CD8-positive, alpha-beta memory T cell (primary cell): ENCODE results near the gene SLBP. TPM values are rescaled to one million over a fixed set of nuclear protein-coding genes. Genes with fewer than 3 reads are reported as not detected.

ENCODE experiments used
- CTCF ChIA-PET: fragments of 350-600 bp; sonication (Branson Sonifier 250); formaldehyde crosslinking; loops from one replicate; lab custom pipeline; 2021; ENCODE audit warnings: antibody characterized with exemption; lab: Charles Lee
- POLR2A ChIA-PET: fragments of 350-600 bp; sonication (Branson Sonifier 250); formaldehyde crosslinking; loops from one replicate; lab custom pipeline; 2021; ENCODE audit warnings: antibody characterized with exemption; lab: Charles Lee
- DNase-seq, 5 donors: peaks; one replicate each; pipeline versions ENCODE4 v3.0.0 to v3.0.0-alpha.2; 2020 to 2022; ENCODE audit warnings: mixed read lengths in 1 of 5
- H3K27ac ChIP-seq: one replicate; pipeline ENCODE4 v1.7.0; 2013; ENCODE audit warnings: low read depth, mild to moderate bottlenecking, low read length, moderate library complexity
- H3K27me3 ChIP-seq: 2 replicates; pipeline ENCODE4 v1.7.0; 2013; ENCODE audit warnings: low read length, mild to moderate bottlenecking; ENCODE audit not compliant: insufficient read depth, poor library complexity, severe bottlenecking
- H3K36me3 ChIP-seq: 2 replicates; pipeline ENCODE4 v1.7.0; 2013; ENCODE audit warnings: mild to moderate bottlenecking, low read length, moderate library complexity; ENCODE audit not compliant: insufficient read depth
- H3K4me1 ChIP-seq: 2 replicates; pipeline ENCODE4 v1.7.0; 2013; ENCODE audit warnings: mild to moderate bottlenecking, low read length, moderate library complexity; ENCODE audit not compliant: insufficient read depth
- H3K4me3 ChIP-seq: 2 replicates; pipeline ENCODE4 v1.7.0; 2013; ENCODE audit warnings: mild to moderate bottlenecking, low read length
- H3K9me3 ChIP-seq: 2 replicates; pipeline ENCODE4 v1.7.0; 2013; ENCODE audit warnings: mild to moderate bottlenecking, low read length
- H3K27ac Mint-ChIP-seq, 8 donors: one replicate each; pipeline ENCODE4 v1.8.0; 2020 to 2021; ENCODE audit warnings: mixed read lengths in 8 of 8, mild to moderate bottlenecking in 6 of 8, inconsistent platforms in 3 of 8, moderate library complexity in 3 of 8
- H3K27me3 Mint-ChIP-seq, 2 donors: one replicate each; pipeline ENCODE4 v1.8.0; 2020 to 2021; ENCODE audit warnings: mixed read lengths in 2 of 2, mild to moderate bottlenecking in 1 of 2, moderate library complexity in 1 of 2
- H3K36me3 Mint-ChIP-seq, 3 donors: one replicate each; pipeline ENCODE4 v1.8.0; 2020 to 2021; ENCODE audit warnings: mixed read lengths in 3 of 3, inconsistent platforms in 1 of 3, mild to moderate bottlenecking in 1 of 3
- H3K4me1 Mint-ChIP-seq, 3 donors: one replicate each; pipeline ENCODE4 v1.8.0; 2020 to 2021; ENCODE audit warnings: mixed read lengths in 3 of 3, inconsistent platforms in 1 of 3, mild to moderate bottlenecking in 1 of 3
- H3K4me3 Mint-ChIP-seq, 7 donors: one replicate each; pipeline ENCODE4 v1.8.0; 2020 to 2021; ENCODE audit warnings: mixed read lengths in 7 of 7, mild to moderate bottlenecking in 6 of 7, moderate library complexity in 4 of 7, inconsistent platforms in 2 of 7
- H3K9me3 Mint-ChIP-seq, 5 donors: one replicate each; pipeline ENCODE4 v1.8.0; 2020 to 2022; ENCODE audit warnings: mixed read lengths in 5 of 5, mild to moderate bottlenecking in 3 of 5, moderate library complexity in 2 of 5, inconsistent platforms in 1 of 5
- polyA plus RNA-seq: library from polyadenylated mRNA; unstranded; fragments of 300-500 nt; fragmentation: Illumina TruSeq; gene quantifications from one replicate; pipeline ENCODE4 v1.2.3, GENCODE V29; 2021
- total RNA-seq, 2 experiments: library from RNA; stranded (reverse); gene quantifications; one replicate each; pipeline ENCODE4 v1.2.3, GENCODE V29; 2021

The SLBP gene
- total RNA-seq (100 to 1,000 TPM; 163 to 164 TPM), polyA plus RNA-seq (71.6 TPM)

GRCh38 chr4:1712216-1713002 lies at the start of gene SLBP:
TSS of gene SLBP (minus strand) at chr4:1712319. CDS start at chr4:1712188, 131 bp downstream.
- ChIA-PET POLR2A (interaction anchor here (0.6 to 3.7 kb wide), 11 partner anchors 10 to 1038 kb away, joined by 3 to 73 read pairs (median 6); partner anchors contain the start of genes ATP5ME, MYL5, NSD2 and RNF4), CTCF (interaction anchor here (0.6 to 8.1 kb wide), 6 partner anchors 10 to 444 kb away, joined by 3 to 92 read pairs (median 6); partner anchors contain the start of genes TACC3 and TMEM129)
- Histone ChIP-seq H3K36me3 (peaks cover 8% of the 10 kb centered on the region), H3K27me3 (no peaks in the 10 kb centered on the region), H3K27ac (peak within 1 kb of the TSS; percentile 90), H3K4me1 (peaks cover 51% of the 10 kb centered on the region), H3K9me3 (no peaks in the 10 kb centered on the region), H3K4me3 (peak within 1 kb of the TSS; percentile 97)
- Mint-ChIP-seq H3K4me3 (peak within 1 kb of the TSS; percentile 95 to 99 (median 96)), H3K9me3 (no peaks in the 10 kb centered on the region), H3K27ac (peak within 1 kb of the TSS; percentile 94 to 100 (median 98)), H3K4me1 (peaks cover 56 to 73% (median 65%) of the 10 kb centered on the region in 3 donors), H3K27me3 (peaks cover 0 to 2% of the 10 kb centered on the region in 2 donors), H3K36me3 (peaks cover 0 to 52% (median 2%) of the 10 kb centered on the region in 3 donors)
- DNase-seq, result peak; percentile 98 to 99 (median 98)

- no peaks in the 10 kb centered on the region for H3K9me3 Mint-ChIP-seq
- no peaks in the 10 kb centered on the region for H3K9me3 ChIP-seq
- no peaks in the 10 kb centered on the region for H3K36me3 ChIP-seq
- ChIA-PET CTCF (interaction anchor here (2.2 kb wide), 1 partner anchor 138 kb away, joined by 11 read pairs; no protein-coding TSS in a partner anchor), POLR2A (no interaction called here)
- no peaks in the 10 kb centered on the region for H3K4me1 ChIP-seq
- no peak overlapping the region for H3K27ac ChIP-seq
- peaks cover 0 to 4% (median 0%) of the 10 kb centered on the region in 3 donors for H3K4me1 Mint-ChIP-seq
- no peak overlapping the region for H3K27ac Mint-ChIP-seq
- peaks cover 4 to 11% of the 10 kb centered on the region in 2 donors for H3K27me3 Mint-ChIP-seq
- H3K4me3 Mint-ChIP-seq, result no peak overlapping the region
- H3K27me3 ChIP-seq, result no peaks in the 10 kb centered on the region
- no peaks in the 10 kb centered on the region for H3K36me3 Mint-ChIP-seq
- DNase-seq, result no peak
- no peak overlapping the region for H3K4me3 ChIP-seq
Measured at GRCh38 chr4:1761130-1761689, 49.1 kb upstream of the SLBP start.

GRCh38 chr4:1760521-1761071 lies 48.5 kb upstream of the SLBP start:
- DNase-seq, result no peak
- Histone ChIP-seq H3K27me3 (no peaks in the 10 kb centered on the region), H3K4me3 (no peak overlapping the region), H3K9me3 (no peaks in the 10 kb centered on the region), H3K27ac (no peak overlapping the region), H3K36me3 (no peaks in the 10 kb centered on the region), H3K4me1 (no peaks in the 10 kb centered on the region)
- ChIA-PET CTCF (interaction anchor here (2.2 kb wide), 1 partner anchor 139 kb away, joined by 11 read pairs; no protein-coding TSS in a partner anchor), POLR2A (no interaction called here)
- Mint-ChIP-seq H3K4me3 (no peak overlapping the region), H3K27me3 (peaks cover 4 to 10% of the 10 kb centered on the region in 2 donors), H3K9me3 (no peaks in the 10 kb centered on the region), H3K4me1 (peaks cover 0 to 3% (median 0%) of the 10 kb centered on the region in 3 donors), H3K27ac (no peak overlapping the region), H3K36me3 (no peaks in the 10 kb centered on the region)

GRCh38 chr4:1759818-1760223 lies 47.7 kb upstream of the SLBP start:
- peaks cover 3% of the 10 kb centered on the region in 2 donors for H3K27me3 Mint-ChIP-seq

GRCh38 chr4:1759170-1759817 lies 47.2 kb upstream of the SLBP start:
- no peaks in the 10 kb centered on the region for H3K9me3 ChIP-seq
- Mint-ChIP-seq H3K4me3 (no peak overlapping the region), H3K27ac (no peak overlapping the region), H3K36me3 (no peaks in the 10 kb centered on the region), H3K4me1 (no peaks in the 10 kb centered on the region), H3K9me3 (no peaks in the 10 kb centered on the region), H3K27me3 (peaks cover 3% of the 10 kb centered on the region in 2 donors)
- H3K4me3 ChIP-seq, result no peak overlapping the region
- no peaks in the 10 kb centered on the region for H3K4me1 ChIP-seq
- no peak overlapping the region for H3K27ac ChIP-seq
- ChIA-PET CTCF (interaction anchor here (1.4 to 2.2 kb wide), 2 partner anchors 33 to 140 kb away, joined by 4 to 11 read pairs; no protein-coding TSS in a partner anchor), POLR2A (no interaction called here)
- H3K36me3 ChIP-seq, result no peaks in the 10 kb centered on the region
- H3K27me3 ChIP-seq, result no peaks in the 10 kb centered on the region
- no peak for DNase-seq

More at GRCh38 chr4:1759818-1760223, 47.7 kb upstream of the SLBP start:
- Histone ChIP-seq H3K27me3 (no peaks in the 10 kb centered on the region), H3K4me3 (no peak overlapping the region), H3K27ac (no peak overlapping the region), H3K4me1 (no peaks in the 10 kb centered on the region), H3K9me3 (no peaks in the 10 kb centered on the region), H3K36me3 (no peaks in the 10 kb centered on the region)
- H3K4me1 Mint-ChIP-seq, result no peaks in the 10 kb centered on the region
- no peak for DNase-seq
- H3K27ac Mint-ChIP-seq, result no peak overlapping the region
- ChIA-PET POLR2A (no interaction called here), CTCF (interaction anchor here (1.4 to 2.2 kb wide), 2 partner anchors 33 to 140 kb away, joined by 4 to 11 read pairs; no protein-coding TSS in a partner anchor)
- H3K4me3 Mint-ChIP-seq, result no peak overlapping the region
- H3K36me3 Mint-ChIP-seq, result no peaks in the 10 kb centered on the region
- no peaks in the 10 kb centered on the region for H3K9me3 Mint-ChIP-seq

GRCh38 chr4:1758306-1759121 lies 46.4 kb upstream of the SLBP start:
- Mint-ChIP-seq H3K4me1 (no peaks in the 10 kb centered on the region), H3K4me3 (no peak overlapping the region), H3K27me3 (peaks cover 0 to 3% of the 10 kb centered on the region in 2 donors), H3K9me3 (no peaks in the 10 kb centered on the region), H3K27ac (no peak overlapping the region), H3K36me3 (no peaks in the 10 kb centered on the region)
- ChIA-PET POLR2A (no interaction called here), CTCF (interaction anchor here (1.4 kb wide), 1 partner anchor 32 kb away, joined by 4 read pairs; no protein-coding TSS in a partner anchor)
- Histone ChIP-seq H3K9me3 (no peaks in the 10 kb centered on the region), H3K4me3 (no peak overlapping the region), H3K27me3 (no peaks in the 10 kb centered on the region), H3K4me1 (no peaks in the 10 kb centered on the region), H3K36me3 (no peaks in the 10 kb centered on the region), H3K27ac (no peak overlapping the region)
- no peak for DNase-seq

- no peaks in the 10 kb centered on the region for H3K4me1 Mint-ChIP-seq
Measured at GRCh38 chr4:1757836-1758235, 45.7 kb upstream of the SLBP start.

More at GRCh38 chr4:1757836-1758235, 45.7 kb upstream of the SLBP start:
- Histone ChIP-seq H3K27ac (no peak overlapping the region), H3K36me3 (no peaks in the 10 kb centered on the region), H3K4me1 (peaks cover 5% of the 10 kb centered on the region), H3K4me3 (no peak overlapping the region), H3K9me3 (no peaks in the 10 kb centered on the region), H3K27me3 (no peaks in the 10 kb centered on the region)
- CTCF ChIA-PET, result no interaction called here
- Mint-ChIP-seq H3K4me3 (no peak overlapping the region), H3K27ac (no peak overlapping the region), H3K36me3 (no peaks in the 10 kb centered on the region), H3K9me3 (no peaks in the 10 kb centered on the region), H3K27me3 (peaks cover 0 to 3% of the 10 kb centered on the region in 2 donors)
- POLR2A ChIA-PET, result no interaction called here
- DNase-seq, result no peak
